Activated naive CD4-positive, alpha-beta T cell treated with anti-CD3 and anti-CD28 coated beads for 36 hours (primary cell): ENCODE results near the gene ZFYVE28. TPM values are rescaled to one million over a fixed set of nuclear protein-coding genes. Genes with fewer than 3 reads are reported as not detected.
A peak's percentile ranks its signal among the peaks of the same experiment; 100 is the strongest.

Experiments
- CTCF ChIA-PET: fragments of 350-600 bp; sonication (Branson Sonifier 250); formaldehyde crosslinking; loops from one replicate; lab custom pipeline; 2021; ENCODE audit warnings: antibody characterized with exemption; lab: Charles Lee
- DNase-seq: peaks from one replicate; pipeline ENCODE4 v3.0.0-alpha.2; 2020
- H3K27ac Mint-ChIP-seq: one replicate; pipeline ENCODE4 v1.8.0; 2021; ENCODE audit warnings: mild to moderate bottlenecking, mixed read lengths
- H3K27me3 Mint-ChIP-seq: one replicate; pipeline ENCODE4 v1.8.0; 2021; ENCODE audit warnings: low read depth, mixed read lengths
- H3K36me3 Mint-ChIP-seq: one replicate; pipeline ENCODE4 v1.8.0; 2021; ENCODE audit warnings: low read depth, mixed read lengths
- H3K4me1 Mint-ChIP-seq: one replicate; pipeline ENCODE4 v1.8.0; 2021; ENCODE audit warnings: low read depth, mixed read lengths
- H3K4me3 Mint-ChIP-seq: one replicate; pipeline ENCODE4 v1.8.0; 2021; ENCODE audit warnings: mild to moderate bottlenecking, moderate library complexity, mixed read lengths
- H3K9me3 Mint-ChIP-seq: one replicate; pipeline ENCODE4 v1.8.0; 2021; ENCODE audit warnings: mixed read lengths
- intact Hi-C: fragments of 100-400 bp; cut with micrococcal nuclease; formaldehyde crosslinking; loops from one replicate; pipeline ENCODE4 v1.15.1; 2023
- total RNA-seq, 2 experiments: library from RNA; stranded (reverse); gene quantifications; one replicate each; pipeline ENCODE4 v1.2.3, GENCODE V29; 2021

ZFYVE28 gene
- total RNA-seq, 2 experiments from 2014 or later: 5.3 to 6.2 TPM

DNA sequence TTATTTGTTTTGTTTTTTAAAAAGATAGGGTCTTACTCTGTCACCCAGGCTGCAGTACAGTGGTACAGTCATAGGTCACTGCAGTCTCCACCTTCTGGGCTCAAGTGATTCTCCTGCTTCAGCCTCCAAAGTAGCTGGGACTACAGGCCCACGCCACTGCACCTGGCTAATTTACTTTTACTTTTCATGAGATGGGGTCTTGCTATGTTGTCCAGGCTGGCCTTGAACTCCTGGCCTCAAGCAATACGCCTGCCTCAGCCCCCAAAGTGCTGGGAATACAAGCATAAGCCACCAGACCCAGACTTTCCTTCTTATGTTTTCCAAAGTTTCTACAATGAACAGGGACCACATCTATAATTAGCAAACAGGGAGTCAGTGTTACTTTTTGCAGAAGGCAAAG lies 118.7 kb downstream of the ZFYVE28 start:
- CTCF ChIA-PET: no interaction called here
- peaks cover 18% of the 10 kb centered on the region for H3K4me1 Mint-ChIP-seq
- no peak for DNase-seq
- no peaks in the 10 kb centered on the region for H3K27me3 Mint-ChIP-seq
- intact Hi-C loops: no loop called here
- no peaks in the 10 kb centered on the region for H3K36me3 Mint-ChIP-seq
- H3K4me3 Mint-ChIP-seq: no peak overlapping the region
- no peak overlapping the region for H3K27ac Mint-ChIP-seq
- H3K9me3 Mint-ChIP-seq: no peaks in the 10 kb centered on the region

DNA sequence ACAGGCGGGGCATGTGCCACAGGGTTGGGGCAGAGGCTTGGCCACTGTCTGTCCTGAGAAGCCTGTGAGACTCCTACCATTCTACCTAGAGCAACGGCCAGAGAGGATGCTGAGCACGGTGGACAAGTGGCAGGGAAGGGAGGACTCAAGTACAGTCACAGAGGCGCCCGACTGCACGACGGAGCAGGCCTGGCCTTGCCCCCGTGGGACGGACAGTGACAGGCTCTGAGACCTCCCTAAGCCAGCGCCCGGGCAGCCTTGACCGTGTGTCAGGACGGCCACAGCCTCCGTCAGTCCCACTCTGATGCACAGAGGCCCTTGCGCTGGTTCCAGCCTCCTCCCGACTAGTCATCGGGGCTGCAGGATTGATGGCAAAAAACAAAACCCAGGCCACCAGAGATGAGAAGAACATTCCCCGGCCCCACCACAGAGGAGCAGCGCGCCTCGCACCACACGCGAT lies 119.9 kb downstream of the ZFYVE28 start:
- DNase-seq: no peak
- Mint-ChIP-seq H3K9me3 (peaks cover 3% of the 10 kb centered on the region), H3K27me3 (no peaks in the 10 kb centered on the region), H3K36me3 (peaks cover 2% of the 10 kb centered on the region), H3K4me1 (peaks cover 20% of the 10 kb centered on the region), H3K4me3 (no peak overlapping the region), H3K27ac (no peak overlapping the region)
- intact Hi-C loops: no loop called here
- CTCF ChIA-PET: no interaction called here

DNA sequence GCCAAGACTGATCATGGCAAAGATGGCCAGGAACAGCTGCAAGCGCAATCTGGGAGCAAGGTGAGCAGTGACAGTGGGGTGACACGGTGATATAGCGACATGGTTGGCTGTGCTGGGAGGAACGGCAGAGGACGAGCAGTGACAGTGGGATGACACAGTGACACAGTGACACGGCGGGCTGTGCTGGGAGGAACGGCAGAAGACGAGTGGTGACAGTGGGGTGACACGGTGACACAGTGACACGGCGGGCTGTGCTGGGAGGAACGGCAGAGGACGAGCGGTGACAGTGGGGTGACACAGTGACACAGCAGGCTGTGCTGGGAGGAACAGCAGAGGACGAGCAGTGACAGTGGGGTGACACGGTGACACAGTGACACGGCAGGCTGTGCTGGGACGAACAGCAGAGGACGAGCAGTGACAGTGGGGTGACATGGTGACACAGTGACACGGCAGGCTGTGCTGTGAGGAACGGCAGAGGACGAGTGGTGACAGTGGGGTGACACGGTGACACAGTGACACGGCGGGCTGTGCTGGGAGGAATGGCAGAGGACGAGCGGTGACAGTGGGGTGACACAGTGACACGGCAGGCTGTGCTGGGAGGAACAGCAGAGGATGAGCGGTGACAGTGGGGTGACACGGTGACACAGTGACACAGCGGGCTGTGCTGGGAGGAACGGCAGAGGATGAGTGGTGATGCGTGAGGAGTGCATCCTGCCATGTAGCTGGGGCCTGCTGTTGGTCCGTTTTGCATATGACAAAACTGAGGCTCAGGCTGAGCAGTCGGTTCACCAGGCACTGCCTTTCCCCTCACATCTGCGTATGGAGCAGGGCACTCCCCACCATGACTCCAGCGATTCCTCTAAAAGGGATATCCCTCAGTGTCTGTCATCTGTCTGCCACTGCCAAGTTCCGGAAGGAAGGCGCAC lies 120.6 kb downstream of the ZFYVE28 start:
- CTCF ChIA-PET: no interaction called here
- peak; percentile 41 for DNase-seq
- H3K27ac Mint-ChIP-seq: peak overlapping the region; percentile 10
- peaks cover 3% of the 10 kb centered on the region for H3K9me3 Mint-ChIP-seq
- no peak overlapping the region for H3K4me3 Mint-ChIP-seq
- peaks cover 20% of the 10 kb centered on the region for H3K4me1 Mint-ChIP-seq
- H3K27me3 Mint-ChIP-seq: no peaks in the 10 kb centered on the region
- intact Hi-C loops: no loop called here
- peaks cover 2% of the 10 kb centered on the region for H3K36me3 Mint-ChIP-seq

DNA sequence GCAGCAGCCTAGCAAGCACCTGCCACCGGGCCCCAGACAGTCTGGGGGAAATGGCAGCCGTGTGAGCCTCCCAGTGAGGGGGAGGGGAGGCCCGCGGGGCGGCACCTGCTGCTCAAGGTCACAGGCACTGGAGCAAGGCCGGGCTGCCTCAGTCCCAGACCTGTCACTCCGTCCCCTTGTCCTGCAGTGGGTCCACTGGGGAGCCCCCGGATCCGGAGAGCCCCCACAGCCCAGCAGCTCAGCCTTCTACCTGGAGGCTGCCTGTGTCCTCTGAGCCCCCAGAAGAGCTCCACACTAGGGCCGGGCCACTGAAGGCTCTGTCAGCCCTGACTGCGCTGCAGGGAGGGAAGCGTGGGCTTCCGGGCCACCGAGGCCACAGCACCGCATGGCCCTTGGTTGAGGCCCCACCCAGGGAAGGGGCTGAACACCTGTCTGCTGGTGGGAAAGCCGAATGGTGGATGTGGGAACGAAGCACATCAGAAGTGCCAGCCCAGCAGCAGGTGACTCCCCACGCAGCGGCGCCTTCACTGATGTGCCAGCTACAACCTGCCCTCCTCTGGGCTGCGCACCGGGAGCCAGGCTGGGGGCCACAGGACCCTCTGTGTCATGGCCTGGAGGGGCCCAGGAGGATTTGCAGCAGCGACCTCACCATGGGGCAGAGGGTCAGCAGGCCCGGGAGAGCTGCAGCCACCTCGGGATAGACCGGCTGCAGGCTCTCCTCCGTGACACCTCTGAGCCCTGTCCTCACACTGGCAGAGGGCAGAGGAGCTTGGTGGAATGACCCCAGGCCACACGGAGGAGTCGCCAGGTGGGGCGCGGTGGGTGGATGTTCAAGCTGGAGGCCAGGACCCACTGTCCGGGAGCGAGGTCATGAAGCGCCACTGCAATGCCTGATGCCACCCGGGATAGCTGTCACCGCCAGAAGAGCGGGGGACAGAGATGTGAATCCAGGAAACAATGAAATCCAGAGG lies 121.5 kb downstream of the ZFYVE28 start:
- no peak for DNase-seq
- H3K9me3 Mint-ChIP-seq: peaks cover 3% of the 10 kb centered on the region
- intact Hi-C loops: no loop called here
- peaks cover 23% of the 10 kb centered on the region for H3K4me1 Mint-ChIP-seq
- CTCF ChIA-PET: no interaction called here
- H3K27ac Mint-ChIP-seq: no peak overlapping the region
- H3K4me3 Mint-ChIP-seq: no peak overlapping the region
- H3K36me3 Mint-ChIP-seq: peaks cover 2% of the 10 kb centered on the region
- H3K27me3 Mint-ChIP-seq: no peaks in the 10 kb centered on the region

DNA sequence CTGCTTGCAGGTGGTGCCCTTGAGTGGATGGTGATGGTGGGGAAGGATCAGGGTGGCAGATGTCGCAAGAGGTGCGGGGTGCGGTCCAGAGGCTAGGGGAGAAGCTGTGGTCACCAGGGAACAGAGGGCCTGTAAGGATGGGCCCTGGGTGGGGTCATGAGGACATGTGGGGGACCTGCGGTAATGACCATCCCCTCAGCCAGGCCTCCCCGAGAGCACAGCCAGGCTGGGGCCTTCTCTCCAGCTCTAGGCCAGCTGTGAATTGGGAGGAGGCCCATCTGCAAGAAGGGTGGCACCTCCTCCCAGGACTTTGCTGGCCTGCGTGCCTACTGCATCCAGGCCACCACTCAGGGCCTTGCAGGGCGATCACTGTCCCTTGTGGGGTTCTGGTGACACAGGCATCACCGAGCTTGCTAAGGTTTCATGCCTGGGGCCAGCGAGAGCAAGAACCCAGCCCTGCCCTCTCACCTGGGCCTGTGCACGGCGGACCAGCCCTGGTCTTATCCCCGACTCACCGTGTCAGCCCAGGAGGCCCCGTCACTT lies 122.5 kb downstream of the ZFYVE28 start:
- Mint-ChIP-seq H3K4me3 (no peak overlapping the region), H3K36me3 (peaks cover 2% of the 10 kb centered on the region), H3K4me1 (peaks cover 28% of the 10 kb centered on the region), H3K27ac (no peak overlapping the region), H3K27me3 (no peaks in the 10 kb centered on the region), H3K9me3 (peaks cover 3% of the 10 kb centered on the region)
- CTCF ChIA-PET: no interaction called here
- intact Hi-C loops: no loop called here
- no peak for DNase-seq

DNA sequence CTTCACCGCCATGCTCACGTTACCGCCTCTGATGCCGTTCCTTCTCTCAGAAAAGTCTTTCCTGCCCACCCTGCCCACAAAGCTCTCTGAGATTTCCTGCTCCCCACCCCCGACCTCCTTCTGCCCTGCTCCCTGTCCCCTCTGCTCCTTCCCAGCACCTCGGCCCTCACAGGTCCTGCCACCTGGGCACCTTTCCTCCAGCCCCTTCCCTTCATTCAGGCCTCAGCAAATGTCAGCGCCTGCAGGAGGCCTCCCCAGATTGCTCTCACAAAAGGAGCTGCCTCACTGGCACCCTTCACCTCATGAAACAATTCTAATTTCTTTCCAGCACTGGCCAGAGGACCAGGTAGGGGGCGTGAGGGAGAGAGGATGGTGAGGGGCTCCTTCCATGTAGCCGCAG lies 122.9 kb downstream of the ZFYVE28 start:
- Mint-ChIP-seq H3K4me1 (peaks cover 32% of the 10 kb centered on the region), H3K9me3 (peaks cover 3% of the 10 kb centered on the region), H3K4me3 (no peak overlapping the region), H3K36me3 (peaks cover 2% of the 10 kb centered on the region), H3K27ac (no peak overlapping the region), H3K27me3 (no peaks in the 10 kb centered on the region)
- CTCF ChIA-PET: interaction anchor here (0.7 to 0.9 kb wide), 2 partner anchors 146 to 297 kb away, joined by 3 to 4 read pairs; no protein-coding TSS in a partner anchor
- DNase-seq: no peak
- intact Hi-C loops: no loop called here

DNA sequence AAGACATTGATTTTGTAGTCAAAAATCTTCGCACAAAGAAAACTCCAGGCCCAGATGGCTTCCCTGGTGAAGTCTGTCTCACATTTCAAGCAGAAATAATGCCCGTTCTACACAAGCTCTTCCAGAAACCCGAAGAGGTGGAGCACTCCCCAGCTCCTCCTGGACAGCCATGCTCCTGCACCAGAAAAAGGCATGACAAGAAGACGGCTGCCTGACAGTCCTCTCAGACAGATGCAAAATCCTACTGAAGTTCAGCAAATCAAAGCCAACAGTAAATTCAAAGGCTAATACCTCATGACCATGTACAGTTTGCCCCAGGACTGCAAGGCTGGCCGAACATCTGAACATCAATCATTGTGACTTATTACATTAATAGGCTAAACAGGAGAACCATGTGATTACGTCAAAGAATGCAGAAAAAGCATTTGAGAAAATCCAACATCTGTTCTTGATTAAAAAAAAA lies 125.8 kb downstream of the ZFYVE28 start:
- Mint-ChIP-seq H3K4me1 (peaks cover 40% of the 10 kb centered on the region), H3K27me3 (no peaks in the 10 kb centered on the region), H3K9me3 (peaks cover 3% of the 10 kb centered on the region), H3K27ac (no peak overlapping the region), H3K4me3 (no peak overlapping the region), H3K36me3 (peaks cover 2% of the 10 kb centered on the region)
- CTCF ChIA-PET: interaction anchor here (0.7 kb wide), 1 partner anchor 351 kb away, joined by 3 read pairs; no protein-coding TSS in a partner anchor
- intact Hi-C loops: no loop called here
- no peak for DNase-seq

DNA sequence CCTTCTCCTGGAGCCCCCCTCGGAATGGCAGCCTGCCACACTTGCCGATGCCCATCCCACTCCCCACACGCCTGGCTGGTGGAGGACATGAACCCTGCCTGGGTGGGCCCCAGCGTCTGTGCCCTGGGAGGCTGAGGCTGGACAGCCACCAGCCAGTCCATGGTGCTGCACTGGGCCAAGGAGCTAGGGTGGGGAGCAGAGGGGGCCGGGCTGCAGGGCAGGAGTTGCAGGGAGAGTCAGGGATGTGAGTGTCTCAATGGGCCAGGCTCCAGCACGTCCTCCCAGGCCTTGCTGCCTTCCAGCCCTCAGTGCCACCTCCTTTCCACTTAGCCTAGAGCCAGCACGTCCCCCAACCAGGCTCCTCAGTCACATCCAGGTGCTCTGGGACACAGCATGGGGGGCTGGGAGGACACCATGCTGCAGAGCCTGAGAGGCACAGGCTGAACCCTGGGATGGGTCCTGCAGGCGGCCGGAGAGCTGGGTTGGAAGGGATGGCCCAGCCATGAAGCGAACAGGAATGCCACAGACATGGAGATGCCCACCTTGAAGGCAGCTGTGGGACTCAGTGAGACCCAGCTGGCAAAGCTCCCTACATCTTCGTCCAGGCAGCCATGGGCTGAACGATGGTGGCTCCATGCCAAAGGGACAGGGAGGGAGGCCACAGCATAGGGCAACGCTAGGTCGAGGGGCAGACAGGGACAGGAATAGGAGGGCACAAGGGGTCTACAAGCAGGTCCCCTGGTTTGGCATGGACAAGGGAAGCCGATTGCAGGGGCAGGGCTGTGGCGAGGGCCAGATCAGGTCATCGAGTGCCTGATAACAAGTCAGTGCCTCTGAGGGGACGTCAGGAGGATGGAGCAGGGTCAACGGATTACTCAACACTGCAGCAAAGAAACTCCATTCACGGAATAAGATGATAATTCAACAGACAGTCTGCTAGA lies 126.5 kb downstream of the ZFYVE28 start:
- no peak overlapping the region for H3K27ac Mint-ChIP-seq
- intact Hi-C loops: no loop called here
- H3K9me3 Mint-ChIP-seq: peaks cover 3% of the 10 kb centered on the region
- peak; percentile 5 for DNase-seq
- no peaks in the 10 kb centered on the region for H3K27me3 Mint-ChIP-seq
- H3K36me3 Mint-ChIP-seq: peaks cover 2% of the 10 kb centered on the region
- H3K4me1 Mint-ChIP-seq: peaks cover 36% of the 10 kb centered on the region
- CTCF ChIA-PET: no interaction called here
- H3K4me3 Mint-ChIP-seq: no peak overlapping the region

DNA sequence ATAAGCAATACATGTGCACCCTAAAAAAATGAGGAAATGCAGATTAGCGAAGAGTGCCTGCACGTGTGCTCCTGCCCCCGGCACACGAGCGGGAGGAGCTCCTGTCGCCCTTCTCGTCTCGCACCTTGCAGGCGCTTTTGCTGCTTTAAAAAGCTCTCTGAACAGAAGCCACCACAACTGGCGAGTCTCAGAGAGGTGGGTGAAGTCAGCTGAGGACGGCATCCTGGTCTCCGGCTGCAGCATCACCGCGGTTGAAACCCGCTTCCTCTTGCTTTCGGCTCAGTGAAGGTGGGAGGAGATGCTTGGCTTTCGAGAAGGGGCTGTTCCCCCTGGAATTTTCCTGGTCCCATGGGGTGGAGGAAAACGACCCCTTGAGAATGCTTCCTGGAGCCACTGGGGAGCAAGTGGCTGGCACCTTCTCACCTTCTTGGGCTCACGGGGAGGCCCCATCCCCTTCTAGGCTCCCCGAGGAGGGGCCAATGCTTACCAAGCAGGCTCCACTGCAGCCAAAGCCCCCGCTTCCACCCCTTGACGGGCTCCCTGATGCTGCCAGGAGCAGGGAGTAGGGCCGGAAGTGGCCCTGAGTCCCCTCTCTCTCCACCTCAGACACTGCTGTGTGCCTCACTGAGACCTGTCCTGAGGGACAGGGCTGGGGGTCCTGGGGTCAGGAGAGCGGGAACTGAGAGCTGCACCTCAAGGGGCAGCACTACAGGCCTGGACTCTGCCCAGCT lies 127.3 kb downstream of the ZFYVE28 start:
- DNase-seq: peak; percentile 73

DNA sequence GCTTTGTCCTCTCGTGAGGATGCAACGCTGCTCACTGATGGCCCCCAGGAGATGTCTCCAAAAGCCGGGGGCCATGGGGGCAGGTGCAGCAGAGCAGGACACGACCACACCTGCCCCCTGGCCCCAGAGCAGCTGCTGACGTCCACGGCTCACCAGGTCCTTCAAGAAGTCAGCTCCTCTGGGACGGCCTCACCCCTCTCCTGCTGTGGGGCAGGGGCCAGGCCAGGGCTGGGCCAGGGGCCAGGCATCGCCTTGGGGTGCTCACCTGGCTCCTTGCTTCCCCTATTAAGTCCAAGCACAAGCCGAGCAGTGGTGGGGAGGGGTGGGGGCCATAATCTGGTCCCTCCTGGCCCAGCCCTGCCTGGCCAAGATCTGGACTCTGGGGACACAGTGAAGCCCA lies 128.0 kb downstream of the ZFYVE28 start:
- intact Hi-C loops: no loop called here
- Mint-ChIP-seq H3K4me1 (peaks cover 30% of the 10 kb centered on the region), H3K27ac (no peak overlapping the region), H3K4me3 (no peak overlapping the region), H3K9me3 (peaks cover 3% of the 10 kb centered on the region), H3K27me3 (no peaks in the 10 kb centered on the region), H3K36me3 (peaks cover 2% of the 10 kb centered on the region)
- no peak for DNase-seq
- CTCF ChIA-PET: interaction anchor here (1.1 to 1.3 kb wide), 2 partner anchors 28 to 70 kb away, joined by 3 read pairs; partner anchors contain the start of gene MXD4

More for the DNA sequence above, 127.3 kb downstream of the ZFYVE28 start:
- peaks cover 33% of the 10 kb centered on the region for H3K4me1 Mint-ChIP-seq
- no peak overlapping the region for H3K27ac Mint-ChIP-seq
- H3K36me3 Mint-ChIP-seq: peaks cover 2% of the 10 kb centered on the region
- peaks cover 3% of the 10 kb centered on the region for H3K9me3 Mint-ChIP-seq
- CTCF ChIA-PET: interaction anchor here (1.1 to 1.3 kb wide), 2 partner anchors 29 to 71 kb away, joined by 3 read pairs; partner anchors contain the start of gene MXD4
- H3K4me3 Mint-ChIP-seq: peak overlapping the region; percentile 50
- no peaks in the 10 kb centered on the region for H3K27me3 Mint-ChIP-seq
- intact Hi-C loops: no loop called here
